DMS 273 (cell line): ENCODE data around the gene ARG2.

Source experiments
- DNase-seq: peaks from one replicate; lab custom pipeline; 2025; ENCODE audit not compliant: unreplicated experiment; lab: John Stamatoyannopoulos, UW

Gene ARG2

GRCh38 chr14:67636361-67636919 is 16.7 kb downstream of the ARG2 start:
- DNase-seq: peak; percentile 32

GRCh38 chr14:67638642-67639041 is 18.9 kb downstream of the ARG2 start:
- no peak for DNase-seq

GRCh38 chr14:67641480-67641879 is 21.8 kb downstream of the ARG2 start:
- no peak for DNase-seq

GRCh38 chr14:67641902-67642749 is 22.4 kb downstream of the ARG2 start:
- DNase-seq: no peak

GRCh38 chr14:67643713-67644112 is 24.0 kb downstream of the ARG2 start:
- DNase-seq: no peak

- DNase-seq: no peak
These were observed 24.7 kb downstream of the ARG2 start for GRCh38 chr14:67644428-67644827.

- DNase-seq: no peak
These were observed 25.7 kb downstream of the ARG2 start for GRCh38 chr14:67645414-67645813.

- no peak for DNase-seq
These were observed 26.4 kb downstream of the ARG2 start for GRCh38 chr14:67646131-67646530.

- DNase-seq: peak; percentile 16
These were observed 30.4 kb downstream of the ARG2 start for GRCh38 chr14:67650151-67650550.

- DNase-seq: no peak
These were observed 31.0 kb downstream of the ARG2 start for GRCh38 chr14:67650694-67651093.

GRCh38 chr14:67652189-67652588 is 32.5 kb downstream of the ARG2 start:
- no peak for DNase-seq

- DNase-seq: peak; percentile 67
These were observed 34.0 kb downstream of the ARG2 start for GRCh38 chr14:67653651-67654280.

GRCh38 chr14:67663633-67664032 is 43.9 kb downstream of the ARG2 start:
- no peak for DNase-seq

- DNase-seq: no peak
These were observed 46.1 kb downstream of the ARG2 start for GRCh38 chr14:67665868-67666267.

- peak; percentile 73 for DNase-seq
These were observed 47.2 kb downstream of the ARG2 start for GRCh38 chr14:67666750-67667449.

GRCh38 chr14:67668559-67668958 is 48.8 kb downstream of the ARG2 start:
- DNase-seq: no peak

- DNase-seq: no peak
These were observed 53.7 kb downstream of the ARG2 start for GRCh38 chr14:67673451-67673850.

GRCh38 chr14:67674139-67674479 is 54.4 kb downstream of the ARG2 start:
- peak; percentile 92 for DNase-seq

- DNase-seq: peak; percentile 92
These were observed 54.9 kb downstream of the ARG2 start, which contains the start of gene VTI1B for GRCh38 chr14:67674480-67675218. TSS of gene VTI1B (minus strand) at chr14:67674632. CDS start at chr14:67674489, 143 bp downstream.

- peak; percentile 35 for DNase-seq
These were observed 55.5 kb downstream of the ARG2 start for GRCh38 chr14:67675219-67675582.

GRCh38 chr14:67679006-67679405 is 59.3 kb downstream of the ARG2 start:
- DNase-seq: no peak
